Lower leg skin (tissue), 3 donors: Measurements from ENCODE around the gene TBC1D19.
"Not testable (repeated sequence)": the region's sequence is repeated elsewhere in the genome, so short reads cannot be mapped to it uniquely, and the experiment has no call there.

Experiments used
- POLR2A ChIP-seq, 2 donors: fragments of 450-650 bp; IDR thresholded peaks; one replicate each; pipeline ENCODE4 v1.6.1; 2016 to 2017; ENCODE audit warnings: antibody characterized with exemption in 2 of 2, mild to moderate bottlenecking in 1 of 2, moderate library complexity in 1 of 2
- TF ChIP-seq, protein P1 (sequence below), 3 donors: fragments of 450-650 bp; IDR thresholded peaks; one replicate each; pipeline ENCODE4 v1.5.1; 2016; ENCODE audit warnings: antibody characterized with exemption in 3 of 3, mild to moderate bottlenecking in 3 of 3, moderate library complexity in 2 of 3

DNA sequence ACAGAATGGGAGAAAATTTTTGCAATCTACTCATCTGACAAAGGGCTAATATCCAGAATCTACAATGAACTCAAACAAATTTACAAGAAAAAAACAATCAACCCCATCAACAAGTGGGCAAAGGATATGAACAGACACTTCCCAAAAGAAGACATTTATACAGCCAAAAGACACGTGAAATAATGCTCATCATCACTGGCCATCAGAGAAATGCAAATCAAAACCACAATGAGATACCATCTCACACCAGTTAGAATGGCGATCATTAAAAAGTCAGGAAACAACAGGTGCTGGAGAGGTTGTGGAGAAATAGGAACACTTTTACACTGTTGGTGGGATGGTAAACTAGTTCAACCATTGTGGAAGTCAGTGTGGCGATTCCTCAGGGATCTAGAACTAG is 9.7 kb downstream of the TBC1D19 start:
- TF ChIP-seq, protein P1, sequence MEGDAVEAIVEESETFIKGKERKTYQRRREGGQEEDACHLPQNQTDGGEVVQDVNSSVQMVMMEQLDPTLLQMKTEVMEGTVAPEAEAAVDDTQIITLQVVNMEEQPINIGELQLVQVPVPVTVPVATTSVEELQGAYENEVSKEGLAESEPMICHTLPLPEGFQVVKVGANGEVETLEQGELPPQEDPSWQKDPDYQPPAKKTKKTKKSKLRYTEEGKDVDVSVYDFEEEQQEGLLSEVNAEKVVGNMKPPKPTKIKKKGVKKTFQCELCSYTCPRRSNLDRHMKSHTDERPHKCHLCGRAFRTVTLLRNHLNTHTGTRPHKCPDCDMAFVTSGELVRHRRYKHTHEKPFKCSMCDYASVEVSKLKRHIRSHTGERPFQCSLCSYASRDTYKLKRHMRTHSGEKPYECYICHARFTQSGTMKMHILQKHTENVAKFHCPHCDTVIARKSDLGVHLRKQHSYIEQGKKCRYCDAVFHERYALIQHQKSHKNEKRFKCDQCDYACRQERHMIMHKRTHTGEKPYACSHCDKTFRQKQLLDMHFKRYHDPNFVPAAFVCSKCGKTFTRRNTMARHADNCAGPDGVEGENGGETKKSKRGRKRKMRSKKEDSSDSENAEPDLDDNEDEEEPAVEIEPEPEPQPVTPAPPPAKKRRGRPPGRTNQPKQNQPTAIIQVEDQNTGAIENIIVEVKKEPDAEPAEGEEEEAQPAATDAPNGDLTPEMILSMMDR (IDR thresholded peaks at IDR 0.05): not testable (repeated sequence)
- not testable (repeated sequence) for TF ChIP-seq POLR2A (IDR thresholded peaks at IDR 0.05)
